GM18498 (cell line): ENCODE data around the gene GPR35.

Experiments used
- ATAC-seq: cut with Tn5 transposase; IDR thresholded peaks from one replicate; pipeline ENCODE4 v1.9.1; 2021; ENCODE audit warnings: mild to moderate bottlenecking, moderate library complexity; ENCODE audit not compliant: unreplicated experiment

GPR35 gene

GRCh38 chr2:240588669-240589068 lies 36.6 kb upstream of the GPR35 start:
- no peak for ATAC-seq

- ATAC-seq, result no peak
Measured at GRCh38 chr2:240589375-240589774, 35.9 kb upstream of the GPR35 start.

DNA sequence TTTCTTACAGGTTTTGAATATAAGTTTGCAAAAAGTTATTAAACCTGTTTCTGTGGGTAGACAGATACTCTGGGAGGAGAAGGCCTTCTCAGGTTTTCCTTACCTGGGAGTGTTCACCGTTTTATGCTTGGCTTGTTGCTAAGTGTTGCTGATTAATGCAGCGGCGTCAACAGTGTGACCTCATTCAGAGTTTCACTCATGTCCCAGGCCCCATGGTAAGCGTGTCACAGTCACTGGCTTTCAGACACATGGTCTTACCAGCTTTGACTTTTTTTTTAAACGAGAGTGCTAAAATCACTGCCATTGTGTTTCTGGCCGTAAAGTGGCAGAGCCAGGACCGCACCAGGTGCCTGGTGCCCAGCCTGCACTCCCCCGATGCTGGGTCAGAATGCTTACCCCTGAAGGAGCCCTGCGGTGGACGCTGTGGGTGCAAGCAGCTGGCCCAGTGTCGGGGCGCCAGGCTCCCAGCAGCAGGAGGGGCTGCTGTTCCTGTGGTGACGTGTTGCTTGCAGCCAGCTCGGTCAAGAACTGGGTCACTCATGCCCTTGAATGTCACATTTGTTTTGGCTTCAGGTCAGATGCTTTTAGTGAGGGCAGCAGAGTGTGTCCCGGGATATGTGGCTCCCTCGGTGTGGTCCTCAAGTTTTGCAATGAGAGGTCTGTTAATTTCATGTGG lies 35.3 kb upstream of the GPR35 start:
- no peak for ATAC-seq

DNA sequence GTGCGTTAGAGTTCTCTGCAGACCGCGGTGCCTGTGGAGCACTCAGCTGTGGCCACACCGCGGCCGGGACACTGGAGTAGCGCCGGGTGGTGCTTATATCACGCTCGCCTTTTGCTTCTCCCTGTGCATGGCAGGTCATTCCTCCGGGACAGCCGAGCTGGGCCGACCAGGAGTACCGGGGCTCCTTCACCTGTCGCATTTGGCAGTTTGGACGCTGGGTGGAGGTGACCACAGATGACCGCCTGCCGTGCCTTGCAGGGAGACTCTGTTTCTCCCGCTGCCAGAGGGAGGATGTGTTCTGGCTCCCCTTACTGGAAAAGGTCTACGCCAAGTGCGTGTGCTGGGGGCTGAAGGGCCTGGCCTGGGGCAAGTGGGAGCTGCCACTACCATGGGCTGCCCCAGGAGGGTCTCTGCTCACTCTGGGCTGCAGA lies 34.6 kb upstream of the GPR35 start:
- ATAC-seq, result no peak

GRCh38 chr2:240591226-240591625 lies 34.1 kb upstream of the GPR35 start:
- ATAC-seq, result no peak

DNA sequence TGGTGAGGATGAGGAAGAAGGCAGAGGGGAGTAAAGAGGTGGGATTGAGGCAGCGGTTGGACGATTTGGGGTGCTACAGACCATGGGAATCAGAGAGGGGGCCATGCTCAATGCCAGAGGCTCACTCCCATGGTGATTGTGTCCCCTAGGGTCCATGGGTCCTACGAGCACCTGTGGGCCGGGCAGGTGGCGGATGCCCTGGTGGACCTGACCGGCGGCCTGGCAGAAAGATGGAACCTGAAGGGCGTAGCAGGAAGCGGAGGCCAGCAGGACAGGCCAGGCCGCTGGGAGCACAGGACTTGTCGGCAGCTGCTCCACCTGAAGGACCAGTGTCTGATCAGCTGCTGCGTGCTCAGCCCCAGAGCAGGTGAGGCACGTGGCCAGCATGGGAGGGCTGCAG lies 33.5 kb upstream of the GPR35 start:
- ATAC-seq, result no peak

DNA sequence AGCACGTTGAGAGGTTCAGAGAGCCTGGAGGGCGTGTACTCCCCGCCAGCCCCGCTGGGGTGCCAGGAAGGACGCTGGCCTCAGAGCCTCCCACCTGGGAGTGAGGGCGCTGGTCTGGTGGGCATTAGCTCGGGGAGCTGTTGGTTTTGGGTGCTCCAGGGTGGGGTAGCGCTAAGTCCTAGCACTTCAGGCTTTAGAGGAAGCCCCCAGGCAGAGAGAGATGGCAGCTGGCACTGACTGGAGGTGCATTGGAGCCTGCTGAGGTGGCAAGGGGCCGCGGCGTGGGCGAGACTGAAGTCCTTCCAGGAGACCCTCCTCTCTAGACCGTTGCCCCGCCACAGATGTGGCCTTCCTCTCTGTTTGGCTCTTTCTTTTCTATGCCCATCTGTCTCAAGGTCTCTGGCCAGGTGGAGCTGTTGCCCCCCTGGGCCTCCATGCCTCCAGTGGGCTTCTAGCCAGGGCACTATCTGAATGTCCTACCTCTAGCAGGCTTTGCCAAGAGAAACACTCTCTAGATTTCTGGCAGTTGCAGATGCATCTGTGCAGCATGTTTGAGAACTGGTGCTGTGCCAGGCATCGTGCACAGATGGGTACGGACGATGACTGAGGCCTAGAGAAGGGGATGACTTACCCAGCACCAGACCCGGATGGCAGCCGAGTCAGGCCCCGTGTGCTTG lies 32.1 kb upstream of the GPR35 start:
- ATAC-seq, result no peak

GRCh38 chr2:240593703-240594451 lies 31.4 kb upstream of the GPR35 start:
- ATAC-seq, result no peak

DNA sequence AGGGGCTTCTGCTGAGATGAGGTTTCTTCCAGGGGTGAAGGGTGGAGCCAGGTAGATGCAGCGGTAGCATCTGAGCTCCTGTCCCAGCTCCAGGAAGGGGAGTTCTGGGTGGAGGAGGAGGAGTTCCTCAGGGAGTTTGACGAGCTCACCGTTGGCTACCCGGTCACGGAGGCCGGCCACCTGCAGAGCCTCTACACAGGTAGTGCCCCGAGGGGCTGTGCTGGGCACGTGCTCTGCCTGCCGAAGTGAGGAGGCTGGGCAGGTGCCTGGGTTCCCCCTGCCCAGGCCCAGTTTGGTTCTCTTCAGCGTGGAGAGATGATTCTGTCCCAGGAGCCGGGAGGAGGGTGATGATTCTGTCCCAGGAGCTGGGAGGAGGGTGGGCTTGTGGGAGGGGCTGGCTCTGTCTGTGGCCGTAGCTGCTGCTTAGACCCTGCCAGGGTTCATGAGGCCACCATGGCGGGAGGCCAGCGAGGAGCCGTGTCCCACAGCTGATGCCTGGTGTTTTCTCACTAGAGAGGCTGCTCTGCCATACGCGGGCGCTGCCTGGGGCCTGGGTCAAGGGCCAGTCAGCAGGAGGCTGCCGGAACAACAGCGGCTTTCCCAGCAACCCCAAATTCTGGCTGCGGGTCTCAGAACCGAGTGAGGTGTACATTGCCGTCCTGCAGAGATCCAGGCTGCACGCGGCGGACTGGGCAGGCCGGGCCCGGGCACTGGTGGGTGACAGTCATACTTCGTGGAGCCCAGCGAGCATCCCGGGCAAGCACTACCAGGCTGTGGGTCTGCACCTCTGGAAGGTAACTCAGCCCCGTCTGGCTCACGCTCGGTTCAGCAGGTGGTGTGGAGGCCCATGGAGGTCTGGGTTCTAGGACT lies 30.5 kb upstream of the GPR35 start:
- ATAC-seq, result no peak

GRCh38 chr2:240595381-240596079 lies 29.8 kb upstream of the GPR35 start:
- ATAC-seq, result no peak

DNA sequence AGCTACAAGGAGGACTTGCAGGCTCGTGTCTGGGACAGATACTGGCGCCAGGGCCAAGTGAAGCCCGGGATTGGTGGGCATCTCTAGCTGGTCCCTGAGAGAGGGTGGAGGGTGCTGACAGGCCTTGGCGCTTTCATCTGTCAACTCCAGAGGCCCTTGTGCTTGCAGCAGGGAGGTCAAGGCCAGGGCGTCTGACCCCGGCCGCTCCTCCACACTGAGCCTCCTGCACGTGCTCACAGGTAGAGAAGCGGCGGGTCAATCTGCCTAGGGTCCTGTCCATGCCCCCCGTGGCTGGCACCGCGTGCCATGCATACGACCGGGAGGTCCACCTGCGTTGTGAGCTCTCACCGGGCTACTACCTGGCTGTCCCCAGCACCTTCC lies 29.2 kb upstream of the GPR35 start:
- no peak for ATAC-seq

DNA sequence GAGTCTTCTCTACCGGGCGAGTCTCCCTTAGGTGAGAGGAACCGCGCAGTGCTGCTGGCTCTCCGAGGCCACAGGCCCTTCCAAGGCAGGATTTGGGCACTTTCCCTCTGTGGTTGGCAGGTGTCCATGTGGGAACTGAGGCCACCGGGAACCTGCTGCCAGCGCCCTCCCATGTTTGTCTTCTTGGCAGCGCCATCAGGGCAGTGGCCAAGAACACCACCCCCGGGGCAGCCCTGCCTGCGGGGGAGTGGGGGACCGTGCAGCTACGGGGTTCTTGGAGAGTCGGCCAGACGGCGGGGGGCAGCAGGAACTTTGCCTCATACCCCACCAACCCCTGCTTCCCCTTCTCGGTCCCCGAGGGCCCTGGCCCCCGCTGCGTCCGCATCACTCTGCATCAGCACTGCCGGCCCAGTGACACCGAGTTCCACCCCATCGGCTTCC lies 28.8 kb upstream of the GPR35 start:
- ATAC-seq, result no peak

GRCh38 chr2:240597054-240597418 lies 28.2 kb upstream of the GPR35 start:
- ATAC-seq, result no peak

DNA sequence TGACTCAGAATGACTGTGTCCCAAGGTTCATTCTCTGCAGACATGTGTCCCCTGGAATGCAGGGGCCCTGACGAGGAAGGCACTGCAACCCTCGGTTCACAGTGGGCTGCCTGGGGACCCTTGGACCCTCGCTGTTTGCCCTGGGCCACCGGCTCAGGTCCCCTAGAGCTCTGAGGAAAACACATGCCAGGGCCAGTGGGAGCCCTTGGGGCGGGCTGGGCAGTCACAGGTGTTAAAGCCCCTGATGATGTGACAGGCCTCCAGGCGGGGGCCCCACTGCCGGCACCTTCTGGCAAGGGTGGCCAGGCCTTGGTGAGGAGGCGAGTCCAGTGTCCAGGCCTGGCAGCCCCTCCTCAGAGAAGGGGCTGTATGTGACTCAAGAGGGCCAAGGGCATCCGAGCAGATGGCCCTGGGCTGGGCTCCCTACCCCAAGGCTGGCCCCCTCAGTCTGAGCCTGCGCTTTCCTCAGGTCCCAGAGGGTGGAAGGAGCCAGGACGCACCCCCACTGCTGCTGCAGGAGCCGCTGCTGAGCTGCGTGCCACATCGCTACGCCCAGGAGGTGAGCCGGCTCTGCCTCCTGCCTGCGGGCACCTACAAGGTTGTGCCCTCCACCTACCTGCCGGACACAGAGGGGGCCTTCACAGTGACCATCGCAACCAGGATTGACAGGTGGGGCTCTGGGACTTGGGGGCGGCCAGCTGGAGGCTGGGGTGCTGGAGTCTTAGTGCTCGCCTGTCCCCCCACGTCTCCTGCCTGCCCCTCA lies 27.7 kb upstream of the GPR35 start:
- no peak for ATAC-seq

DNA sequence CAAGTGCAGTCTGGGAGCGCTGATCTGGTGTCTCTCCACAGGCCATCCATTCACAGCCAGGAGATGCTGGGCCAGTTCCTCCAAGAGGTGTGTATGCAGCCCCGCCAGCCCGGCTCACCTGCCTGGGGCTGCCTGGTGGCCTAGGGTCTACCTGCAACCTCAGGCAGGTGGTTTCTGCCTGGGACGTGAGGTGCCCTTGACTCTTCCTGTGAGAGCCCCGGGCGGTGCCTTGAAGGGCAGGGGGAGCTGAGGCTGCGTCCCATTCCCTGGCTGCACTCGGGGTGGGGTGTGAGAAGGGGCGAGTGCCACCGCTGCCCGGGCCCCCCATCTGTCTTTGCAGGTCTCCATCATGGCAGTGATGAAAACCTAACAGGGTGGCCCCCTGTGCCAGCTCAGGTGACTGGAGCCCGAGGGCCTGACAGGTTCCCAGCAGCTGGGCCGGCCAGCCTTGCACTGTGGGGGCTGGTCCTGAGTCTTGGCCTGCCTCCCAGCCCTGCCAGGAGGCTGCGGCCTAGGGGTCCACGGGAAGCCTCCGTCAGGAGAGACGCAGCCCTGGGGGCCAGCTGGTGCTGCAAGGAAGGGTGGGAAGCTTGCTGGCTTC lies 26.9 kb upstream of the GPR35 start:
- ATAC-seq, result no peak

DNA sequence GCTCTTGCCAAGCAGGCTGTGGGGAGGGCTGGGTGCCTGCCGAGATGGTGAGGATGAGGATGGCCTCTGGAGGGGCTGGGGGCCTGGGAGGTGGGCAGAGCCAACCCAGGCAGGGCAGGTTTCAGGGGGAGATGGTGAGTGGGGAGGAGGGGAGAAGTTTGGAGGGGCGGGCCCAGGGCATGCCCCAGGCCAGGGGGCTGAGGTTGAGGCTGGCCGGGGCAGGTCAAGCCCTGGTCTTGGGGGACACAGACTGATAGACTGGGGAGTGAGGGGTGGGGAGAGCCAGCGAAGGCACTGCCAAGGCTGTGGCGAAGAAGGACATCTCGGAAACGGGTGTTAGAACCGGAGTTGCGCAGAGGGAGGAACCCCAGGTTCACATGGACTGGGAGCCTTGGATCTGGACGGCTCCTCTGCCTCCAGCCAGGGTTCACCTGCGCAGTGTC lies 26.1 kb upstream of the GPR35 start:
- ATAC-seq, result no peak

DNA sequence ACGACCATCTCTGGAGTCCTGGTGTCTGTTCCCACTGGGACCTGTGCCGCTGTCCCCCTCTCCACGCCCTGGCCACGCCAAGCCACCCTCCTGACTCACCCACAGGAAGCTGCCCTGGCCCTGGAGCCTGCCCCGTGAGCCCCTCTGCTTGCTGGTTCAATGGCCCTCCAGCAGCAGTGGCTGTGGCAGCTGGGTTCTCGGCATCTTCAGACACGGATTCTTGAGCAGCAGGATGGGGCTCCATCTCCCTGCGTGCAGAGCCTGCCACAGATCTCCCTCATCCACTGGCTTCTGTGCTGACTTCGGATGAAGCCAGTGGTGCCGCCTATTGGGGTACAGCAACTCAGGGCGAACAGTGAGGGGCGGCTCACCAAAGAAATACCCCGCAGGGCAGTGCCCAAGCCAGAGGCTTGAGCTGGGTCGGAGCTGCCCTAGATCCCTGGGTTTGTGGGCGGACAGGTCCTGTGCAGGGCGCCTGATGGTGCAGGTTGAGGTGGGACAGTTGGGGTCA lies 24.8 kb upstream of the GPR35 start:
- no peak for ATAC-seq

- ATAC-seq, result no peak
Measured at GRCh38 chr2:240601061-240601830, 24.0 kb upstream of the GPR35 start.

GRCh38 chr2:240601831-240602160 lies 23.5 kb upstream of the GPR35 start:
- no peak for ATAC-seq
